CD4-positive, alpha-beta T cell (primary cell): ENCODE results near the gene CXCR5. TPM values are rescaled to one million over a fixed set of nuclear protein-coding genes. Genes with fewer than 3 reads are reported as not detected.

Experiments used
- ATAC-seq: fragments of 200-7000 bp; cut with Tn5 transposase; one replicate; pipeline ENCODE4 v1.10.0; 2022; ENCODE audit warnings: mild to moderate bottlenecking; ENCODE audit not compliant: poor library complexity
- CTCF ChIA-PET: fragments of 350-600 bp; sonication (Branson Sonifier 250); formaldehyde crosslinking; loops from one replicate; lab custom pipeline; 2021; ENCODE audit warnings: antibody characterized with exemption, inconsistent platforms; lab: Charles Lee
- POLR2A ChIA-PET: fragments of 350-600 bp; sonication (Branson Sonifier 250); formaldehyde crosslinking; loops from one replicate; lab custom pipeline; 2021; ENCODE audit warnings: antibody characterized with exemption, inconsistent platforms; lab: Charles Lee
- DNase-seq, 14 experiments: peaks; one replicate each; pipeline ENCODE4 v3.0.0-alpha.2; 2013 to 2020; ENCODE audit warnings: mixed read lengths in 2 of 14
- H3K27ac ChIP-seq, 2 donors: one replicate each; pipeline versions ENCODE4 v1.5.1 to v1.7.0; 2013; ENCODE audit warnings: low read length in 2 of 2, low read depth in 1 of 2, mild to moderate bottlenecking in 1 of 2
- H3K27me3 ChIP-seq, 2 experiments: 1 replicate in 1 of 2; 2 replicates in 1 of 2; pipeline versions ENCODE4 v1.6.1 to v1.7.0; 2013; ENCODE audit warnings: low read length in 2 of 2, control low read depth in 1 of 2, mild to moderate bottlenecking in 1 of 2, moderate library complexity in 1 of 2; ENCODE audit not compliant: insufficient read depth in 2 of 2, control insufficient read depth in 1 of 2
- H3K36me3 ChIP-seq: one replicate; pipeline ENCODE4 v1.6.1; 2013; ENCODE audit warnings: low read length, control low read depth; ENCODE audit not compliant: insufficient read depth
- H3K4me1 ChIP-seq: one replicate; pipeline ENCODE4 v1.6.1; 2013; ENCODE audit warnings: low read length, control low read depth; ENCODE audit not compliant: insufficient read depth
- H3K4me3 ChIP-seq: one replicate; pipeline ENCODE4 v1.5.1; 2013; ENCODE audit warnings: mild to moderate bottlenecking, low read length, moderate library complexity
- H3K9me3 ChIP-seq, 2 experiments: 1 replicate in 1 of 2; 2 replicates in 1 of 2; pipeline versions ENCODE4 v1.6.1 to v1.7.0; 2013; ENCODE audit warnings: low read length in 2 of 2, mild to moderate bottlenecking in 2 of 2, control low read depth in 1 of 2, moderate library complexity in 1 of 2; ENCODE audit not compliant: control insufficient read depth in 1 of 2, insufficient read depth in 1 of 2
- H3K27ac Mint-ChIP-seq: one replicate; pipeline ENCODE4 v1.8.0; 2020; ENCODE audit warnings: mixed read lengths
- H3K27me3 Mint-ChIP-seq: one replicate; pipeline ENCODE4 v1.8.0; 2021; ENCODE audit warnings: mixed read lengths
- H3K36me3 Mint-ChIP-seq: one replicate; pipeline ENCODE4 v1.8.0; 2021; ENCODE audit warnings: low read depth, mixed read lengths
- H3K4me1 Mint-ChIP-seq: one replicate; pipeline ENCODE4 v1.8.0; 2021; ENCODE audit warnings: low read depth, mixed read lengths
- H3K4me3 Mint-ChIP-seq: one replicate; pipeline ENCODE4 v1.8.0; 2020; ENCODE audit warnings: mild to moderate bottlenecking, mixed read lengths
- H3K9me3 Mint-ChIP-seq: one replicate; pipeline ENCODE4 v1.8.0; 2020; ENCODE audit warnings: mixed read lengths
- CTCF ChIP-seq: fragments of 200-600 bp; IDR thresholded peaks from one replicate; pipeline ENCODE4 v1.8.0; 2022; ENCODE audit warnings: antibody characterized with exemption, mild to moderate bottlenecking
- intact Hi-C, 2 experiments: fragments of 100-400 bp; cut with DNase I in 1 of 2; cut with micrococcal nuclease in 1 of 2; formaldehyde crosslinking; loops; one replicate each; pipeline versions ENCODE4 v1.15.1 to v1.9.0; 2023 to 2025; cut with DNase I, micrococcal nuclease
- total RNA-seq, 174 experiments: library from RNA in 2 of 174; stranded (reverse) in 2 of 174; gene quantifications; one replicate each; pipeline ENCODE4 v1.2.3 and lab custom pipeline; 2021 to 2026

CXCR5 gene
- total RNA-seq, 2 experiments from 2014 or later, result 13.2 to 14.3 TPM

GRCh38 chr11:118913411-118914125, 29.9 kb downstream of the CXCR5 start:
- Mint-ChIP-seq H3K4me1 (peaks cover 83% of the 10 kb centered on the region), H3K36me3 (peaks cover 50% of the 10 kb centered on the region), H3K27me3 (no peaks in the 10 kb centered on the region), H3K4me3 (peak overlapping the region; percentile 87), H3K27ac (peak overlapping the region; percentile 100), H3K9me3 (no peaks in the 10 kb centered on the region)
- TF ChIP-seq CTCF, result no peak
- H3K36me3 ChIP-seq, result peaks cover 42% of the 10 kb centered on the region
- no peaks in the 10 kb centered on the region for H3K27me3 ChIP-seq
- H3K27ac ChIP-seq, result peak overlapping the region; percentile 80 to 96
- no peaks in the 10 kb centered on the region for H3K9me3 ChIP-seq
- DNase-seq (peak in 10 of 14 experiments; percentile 40 to 78 (median 64)), ATAC-seq (no peak)
- ChIA-PET POLR2A (interaction anchor here (0.7 to 10.4 kb wide), 15 partner anchors 12 to 341 kb away, joined by 3 to 157 read pairs (median 4); partner anchors contain the start of genes ARCN1, CENATAC, DDX6 and DPAGT1), CTCF (interaction anchor here (1.2 to 4.4 kb wide), 4 partner anchors 13 to 121 kb away, joined by 4 to 42 read pairs (median 14); partner anchors contain the start of genes BCL9L and UPK2)
- H3K4me1 ChIP-seq, result peaks cover 99% of the 10 kb centered on the region
- intact Hi-C loops, result loop anchor here in 1 of 2 experiments (1.0 kb wide), 1 partner anchor 11 kb away; no protein-coding TSS in a partner anchor
- H3K4me3 ChIP-seq, result peak overlapping the region; percentile 54

GRCh38 chr11:118914178-118914918, 30.7 kb downstream of the CXCR5 start:
- ATAC-seq (peak; percentile 49), DNase-seq (peak in 13 of 14 experiments; percentile 62 to 93 (median 80))
- Histone ChIP-seq H3K27me3 (no peaks in the 10 kb centered on the region), H3K36me3 (peaks cover 37% of the 10 kb centered on the region), H3K27ac (peak overlapping the region; percentile 80 to 96), H3K4me1 (peaks cover 98% of the 10 kb centered on the region), H3K4me3 (peak overlapping the region; percentile 54), H3K9me3 (no peaks in the 10 kb centered on the region)
- peak overlapping the region; percentile 87 for H3K4me3 Mint-ChIP-seq
- H3K27ac Mint-ChIP-seq, result peak overlapping the region; percentile 100
- ChIA-PET POLR2A (interaction anchor here (0.7 to 10.4 kb wide), 15 partner anchors 13 to 443 kb away, joined by 3 to 157 read pairs (median 4); partner anchors contain the start of genes ARCN1, CENATAC, DDX6 and DPAGT1), CTCF (interaction anchor here (0.6 to 4.4 kb wide), 4 partner anchors 12 to 43 kb away, joined by 3 to 22 read pairs (median 7); partner anchors contain the start of genes BCL9L and UPK2)
- no peaks in the 10 kb centered on the region for H3K9me3 Mint-ChIP-seq
- intact Hi-C loops, result loop anchor here in 1 of 2 experiments (1.0 kb wide), 1 partner anchor 10 kb away; no protein-coding TSS in a partner anchor
- no peak for TF ChIP-seq CTCF
- peaks cover 49% of the 10 kb centered on the region for H3K36me3 Mint-ChIP-seq
- no peaks in the 10 kb centered on the region for H3K27me3 Mint-ChIP-seq
- H3K4me1 Mint-ChIP-seq, result peaks cover 86% of the 10 kb centered on the region

- H3K4me3 ChIP-seq, result peak overlapping the region; percentile 54
- intact Hi-C loops, result loop anchor here in 1 of 2 experiments (1.0 kb wide), 1 partner anchor 9 kb away; no protein-coding TSS in a partner anchor
- peak overlapping the region; percentile 80 to 96 for H3K27ac ChIP-seq
- peaks cover 98% of the 10 kb centered on the region for H3K4me1 ChIP-seq
- peaks cover 55% of the 10 kb centered on the region for H3K36me3 Mint-ChIP-seq
- ChIA-PET CTCF (interaction anchor here (0.6 to 4.4 kb wide), 5 partner anchors 11 to 42 kb away, joined by 3 to 22 read pairs (median 6); partner anchors contain the start of genes BCL9L and UPK2), POLR2A (interaction anchor here (1.2 to 10.4 kb wide), 7 partner anchors 21 to 443 kb away, joined by 3 to 157 read pairs (median 16); partner anchors contain the start of genes DDX6 and VPS11)
- peaks cover 87% of the 10 kb centered on the region for H3K4me1 Mint-ChIP-seq
- no peaks in the 10 kb centered on the region for H3K27me3 Mint-ChIP-seq
- no peaks in the 10 kb centered on the region for H3K27me3 ChIP-seq
- H3K36me3 ChIP-seq, result peaks cover 31% of the 10 kb centered on the region
- H3K4me3 Mint-ChIP-seq, result peak overlapping the region; percentile 87
- no peak for TF ChIP-seq CTCF
- DNase-seq (peak in 4 of 14 experiments; percentile 9 to 48 (median 46)), ATAC-seq (no peak)
- no peaks in the 10 kb centered on the region for H3K9me3 ChIP-seq
- H3K9me3 Mint-ChIP-seq, result no peaks in the 10 kb centered on the region
- H3K27ac Mint-ChIP-seq, result peak overlapping the region; percentile 100
Observed at GRCh38 chr11:118914987-118915386, 31.3 kb downstream of the CXCR5 start.
